Measurements from ENCODE around the gene WWOX. TPM values are rescaled to one million over a fixed set of nuclear protein-coding genes. Genes with fewer than 3 reads are reported as not detected.

Gene WWOX
- total RNA-seq, 1 donor from 2014 or later: 29.6 TPM

- no peak for DNase-seq (ENCODE audit: low read depth)
- TF ChIP-seq, protein P1, sequence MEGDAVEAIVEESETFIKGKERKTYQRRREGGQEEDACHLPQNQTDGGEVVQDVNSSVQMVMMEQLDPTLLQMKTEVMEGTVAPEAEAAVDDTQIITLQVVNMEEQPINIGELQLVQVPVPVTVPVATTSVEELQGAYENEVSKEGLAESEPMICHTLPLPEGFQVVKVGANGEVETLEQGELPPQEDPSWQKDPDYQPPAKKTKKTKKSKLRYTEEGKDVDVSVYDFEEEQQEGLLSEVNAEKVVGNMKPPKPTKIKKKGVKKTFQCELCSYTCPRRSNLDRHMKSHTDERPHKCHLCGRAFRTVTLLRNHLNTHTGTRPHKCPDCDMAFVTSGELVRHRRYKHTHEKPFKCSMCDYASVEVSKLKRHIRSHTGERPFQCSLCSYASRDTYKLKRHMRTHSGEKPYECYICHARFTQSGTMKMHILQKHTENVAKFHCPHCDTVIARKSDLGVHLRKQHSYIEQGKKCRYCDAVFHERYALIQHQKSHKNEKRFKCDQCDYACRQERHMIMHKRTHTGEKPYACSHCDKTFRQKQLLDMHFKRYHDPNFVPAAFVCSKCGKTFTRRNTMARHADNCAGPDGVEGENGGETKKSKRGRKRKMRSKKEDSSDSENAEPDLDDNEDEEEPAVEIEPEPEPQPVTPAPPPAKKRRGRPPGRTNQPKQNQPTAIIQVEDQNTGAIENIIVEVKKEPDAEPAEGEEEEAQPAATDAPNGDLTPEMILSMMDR (conservative IDR thresholded peaks at IDR 0.05; ENCODE audit: low read depth, low read length): no peak
- no peak overlapping the region for H3K4me3 ChIP-seq (ENCODE audit: low read depth, low read length)
Observed at GRCh38 chr16:78237841-78238240, 138.4 kb downstream of the WWOX start.

DNA sequence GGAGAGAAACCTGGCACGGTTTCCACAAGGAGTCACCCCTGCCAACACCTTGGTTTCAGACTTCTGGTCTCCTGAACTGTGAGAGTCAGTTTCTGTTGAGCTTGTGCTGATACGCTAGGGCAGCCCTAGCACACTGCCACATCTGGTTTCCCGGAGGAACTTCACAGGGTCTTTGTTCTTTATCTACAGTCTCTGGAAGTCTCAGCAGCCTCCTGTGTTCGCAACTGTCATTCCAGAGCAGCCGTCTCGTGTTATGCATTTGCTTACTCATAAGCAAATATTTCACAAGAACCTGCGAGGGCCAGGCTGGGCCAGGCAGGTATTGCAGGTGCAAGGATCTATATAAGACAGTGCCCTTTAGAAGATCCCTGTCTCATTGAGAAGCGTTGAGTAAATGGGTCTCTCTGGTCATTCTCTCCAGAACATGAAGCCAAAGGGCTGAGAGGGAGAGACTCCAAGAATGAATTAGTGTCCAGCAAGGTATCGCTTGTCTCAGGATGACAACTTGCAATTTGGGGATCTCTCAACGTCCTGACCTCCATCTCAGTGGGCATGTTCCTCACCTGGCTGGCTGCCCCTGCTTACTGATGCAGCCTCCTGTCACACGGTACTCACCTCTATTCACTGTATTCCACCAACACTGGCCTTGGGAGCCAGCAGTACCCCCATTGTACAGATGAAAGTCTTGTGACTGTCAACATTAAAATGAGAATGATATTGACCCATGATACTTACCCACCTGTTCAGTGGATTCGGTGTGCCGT lies 141.2 kb downstream of the WWOX start:
- DNase-seq (ENCODE audit: low read depth): no peak
- no peak overlapping the region for H3K4me3 ChIP-seq (ENCODE audit: low read depth, low read length)
- TF ChIP-seq, protein P1 (conservative IDR thresholded peaks at IDR 0.05; ENCODE audit: low read depth, low read length): peak; percentile 17

GRCh38 chr16:78242239-78242630 lies 142.8 kb downstream of the WWOX start:
- TF ChIP-seq, protein P1 (conservative IDR thresholded peaks at IDR 0.05; ENCODE audit: low read depth, low read length): no peak
- DNase-seq (ENCODE audit: low read depth): peak; percentile 19
- H3K4me3 ChIP-seq (ENCODE audit: low read depth, low read length): no peak overlapping the region

GRCh38 chr16:78244131-78244895 lies 144.9 kb downstream of the WWOX start:
- TF ChIP-seq, protein P1 (conservative IDR thresholded peaks at IDR 0.05; ENCODE audit: low read depth, low read length): no peak
- H3K4me3 ChIP-seq (ENCODE audit: low read depth, low read length): no peak overlapping the region
- DNase-seq (ENCODE audit: low read depth): no peak

DNA sequence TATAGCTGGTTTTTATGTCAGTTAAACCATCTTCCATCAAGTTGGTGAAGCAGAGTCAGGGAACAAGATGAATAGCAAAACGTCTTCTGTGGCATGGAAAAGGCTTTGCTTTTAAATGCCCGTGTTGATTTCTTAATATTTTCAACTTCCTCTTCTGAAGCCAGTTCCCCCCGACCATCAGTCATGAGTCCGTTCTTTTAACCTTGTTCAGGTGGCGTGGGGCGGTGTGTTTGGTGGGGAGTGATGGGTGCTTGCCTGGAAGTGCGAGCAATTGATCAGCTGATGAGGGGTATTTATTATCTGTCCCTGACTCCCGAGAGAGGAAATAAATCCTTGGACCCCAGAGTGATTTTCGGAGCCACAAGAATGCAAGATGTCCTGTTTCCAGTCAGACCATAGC lies 147.1 kb downstream of the WWOX start:
- no peak for DNase-seq (ENCODE audit: low read depth)
- TF ChIP-seq, protein P1 (conservative IDR thresholded peaks at IDR 0.05; ENCODE audit: low read depth, low read length): no peak
- H3K4me3 ChIP-seq (ENCODE audit: low read depth, low read length): no peak overlapping the region

DNA sequence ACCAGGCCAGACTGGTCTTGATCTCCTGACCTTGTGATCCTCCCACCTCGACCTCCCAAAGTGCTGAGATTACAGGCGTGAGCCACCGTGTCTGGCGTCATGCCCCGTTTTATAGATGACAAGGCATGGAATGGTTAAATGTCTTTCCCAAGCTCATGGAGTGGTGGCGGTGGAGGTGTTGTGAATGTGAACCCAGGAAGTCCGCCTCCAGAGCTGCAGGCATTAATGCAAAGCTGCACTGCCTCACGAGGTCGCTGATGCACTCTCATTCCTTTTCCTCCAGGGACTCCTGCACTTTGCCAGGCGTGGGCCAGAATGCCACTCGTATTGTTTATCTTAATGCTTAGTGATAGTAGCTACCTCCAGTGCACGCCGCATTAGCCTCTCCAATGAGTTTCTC lies 149.6 kb downstream of the WWOX start:
- TF ChIP-seq, protein P1 (conservative IDR thresholded peaks at IDR 0.05; ENCODE audit: low read depth, low read length): peak; percentile 63
- peak; percentile 22 for DNase-seq (ENCODE audit: low read depth)
- no peak overlapping the region for H3K4me3 ChIP-seq (ENCODE audit: low read depth, low read length)

Data from epithelial cell of proximal tubule (primary cell).